NCI-H1930 (cell line): ENCODE data around the gene GSN.

Experiments used
- DNase-seq, 2 experiments: peaks; one replicate each; lab custom pipeline; 2025; lab: John Stamatoyannopoulos, UW

The GSN gene

DNA sequence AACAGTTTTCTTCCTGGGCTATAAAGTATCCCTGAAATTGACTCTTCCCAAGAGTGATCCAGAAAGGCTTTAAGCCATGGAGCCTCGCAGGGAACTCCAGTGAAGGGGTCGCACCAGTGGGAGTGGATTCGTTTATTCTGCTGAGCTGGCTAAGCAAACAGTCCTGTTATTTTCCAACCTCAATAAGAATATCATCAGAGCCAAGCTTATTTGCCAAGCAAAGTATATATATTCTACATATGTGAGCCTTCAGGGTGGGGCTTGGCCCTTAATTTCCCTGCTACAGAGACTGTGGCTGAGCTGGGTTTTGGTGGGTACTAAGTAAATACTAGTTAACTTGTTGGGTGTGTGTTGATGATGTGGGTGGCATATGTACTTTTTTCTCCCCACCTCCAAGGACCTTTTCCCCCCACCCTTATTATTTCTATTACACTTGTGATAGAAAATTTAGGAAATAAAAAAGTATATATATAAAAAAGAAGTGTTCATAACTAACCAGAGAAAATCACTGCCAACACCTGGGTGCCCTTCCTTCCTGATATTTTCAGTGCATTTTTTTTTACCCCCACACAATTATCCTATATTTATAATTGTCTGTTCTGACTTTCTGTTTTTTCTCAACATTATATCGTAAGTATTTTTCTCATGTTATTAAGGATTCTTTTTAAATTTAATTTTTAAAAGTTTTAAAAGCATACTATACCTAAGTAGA is 5.3 kb downstream of the GSN start:
- no peak for DNase-seq

DNA sequence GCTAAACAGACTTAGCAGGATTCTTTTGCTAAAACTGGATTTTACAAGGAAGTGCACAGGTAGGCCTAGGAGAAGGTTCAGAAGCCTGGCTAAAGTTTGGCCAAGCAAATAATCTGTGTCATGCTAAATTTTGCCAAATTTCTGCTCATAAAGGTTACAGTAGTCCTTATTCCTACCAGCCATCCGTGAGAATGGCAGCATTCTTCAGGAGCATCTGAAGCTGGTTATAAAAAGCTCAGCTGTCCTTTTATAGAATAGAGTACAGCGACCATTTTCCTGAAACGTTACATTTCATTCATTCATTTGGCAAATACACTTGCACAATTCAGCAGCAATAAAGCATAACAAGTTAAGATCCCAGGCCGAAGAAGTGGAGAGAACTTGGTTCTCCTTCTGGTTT is 6.9 kb downstream of the GSN start:
- DNase-seq, result no peak

DNA sequence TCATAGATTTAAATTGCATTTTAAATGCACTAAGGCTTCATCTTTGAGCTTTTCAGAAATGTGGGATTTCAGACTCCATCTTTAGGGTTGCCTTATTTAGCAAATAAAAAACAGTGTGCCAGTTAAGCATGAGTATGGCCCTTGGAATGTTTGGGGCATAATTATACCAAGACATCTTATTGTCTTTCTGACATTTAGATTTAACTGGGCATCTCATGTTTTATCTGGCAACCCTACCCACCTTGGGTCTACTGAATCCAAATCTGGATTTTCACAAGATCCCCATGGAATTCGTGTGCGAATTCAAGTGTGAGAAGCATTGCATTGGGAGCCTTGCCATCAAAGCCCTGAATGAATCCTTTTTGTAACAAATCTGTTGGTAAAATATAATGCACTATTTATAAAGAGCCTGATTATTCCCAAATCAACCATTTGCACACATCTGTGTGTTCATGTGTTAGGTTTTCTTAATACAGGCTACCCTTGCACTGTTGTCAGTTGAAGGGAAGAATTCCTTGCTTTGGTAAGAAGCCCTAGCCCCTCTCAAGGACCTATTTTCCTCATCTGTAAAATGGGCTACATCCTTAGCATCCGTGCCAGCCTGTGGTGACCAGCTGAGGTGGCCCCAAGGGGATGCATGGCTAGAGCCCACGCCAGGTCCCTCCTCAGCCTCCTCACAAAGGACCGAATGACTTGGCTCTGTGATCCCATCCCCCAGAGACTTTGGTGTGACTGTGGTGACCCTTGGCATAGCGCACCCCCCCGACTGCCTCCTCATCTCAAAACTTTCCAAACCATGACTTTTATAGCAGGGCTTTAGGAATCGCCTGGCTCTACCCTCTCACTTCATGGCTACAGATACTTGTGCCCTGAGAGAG is 8.1 kb downstream of the GSN start:
- no peak for DNase-seq

DNA sequence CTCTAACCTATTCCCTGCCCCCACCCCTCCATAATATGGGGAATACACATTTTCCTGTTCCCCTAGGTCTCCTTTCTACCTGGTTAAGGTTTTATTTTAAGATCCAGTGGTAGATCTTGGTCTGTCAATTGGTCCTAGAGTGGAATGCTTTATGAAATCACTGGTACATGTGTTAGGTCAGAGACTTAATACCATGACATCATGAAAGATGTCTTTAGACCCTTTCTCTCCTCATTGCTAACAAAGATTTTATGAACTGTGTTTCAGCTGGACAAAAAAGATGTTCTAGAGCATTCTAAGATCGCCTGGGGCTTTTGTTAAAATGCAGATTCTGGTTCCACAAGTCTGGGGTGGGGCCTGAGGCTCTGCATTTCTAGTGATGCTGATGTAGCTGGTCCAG is 9.1 kb downstream of the GSN start:
- no peak for DNase-seq

DNA sequence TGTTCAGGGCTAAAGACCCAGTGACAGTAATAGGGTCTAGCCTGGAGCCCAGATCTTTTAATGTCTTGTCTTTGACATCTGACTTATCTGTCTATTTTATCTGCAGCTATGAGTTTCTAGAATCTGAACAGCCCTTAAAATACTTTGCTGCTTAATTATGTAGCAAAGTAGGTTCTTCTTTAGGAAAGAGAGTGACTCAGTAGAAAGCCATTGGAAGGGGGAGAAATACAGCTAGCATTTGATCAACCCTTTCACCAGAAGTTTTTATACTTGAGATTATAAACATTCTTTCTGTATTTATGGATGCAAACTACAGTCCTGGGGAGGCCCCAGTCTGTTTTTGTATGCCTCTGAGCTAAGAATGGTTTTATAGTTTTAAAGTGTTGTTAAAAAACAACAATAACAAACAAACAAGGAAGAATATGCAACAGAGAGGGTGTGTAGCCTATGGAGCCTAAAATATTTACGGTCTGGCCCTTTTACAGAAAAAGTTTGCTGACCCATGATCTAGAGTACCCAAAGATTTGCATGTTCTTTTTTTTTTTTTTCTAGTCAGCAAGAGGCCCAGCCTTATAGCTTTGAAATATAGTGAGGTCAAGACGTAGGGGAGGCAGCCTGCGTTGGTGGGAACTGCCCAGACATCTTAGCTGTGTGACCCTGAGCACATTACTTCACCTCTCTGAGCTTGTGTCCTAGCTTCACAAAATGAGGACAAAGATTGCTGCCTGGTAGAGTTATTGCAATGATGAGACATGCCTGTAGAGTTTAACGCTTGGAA is 9.7 kb downstream of the GSN start:
- no peak for DNase-seq

DNA sequence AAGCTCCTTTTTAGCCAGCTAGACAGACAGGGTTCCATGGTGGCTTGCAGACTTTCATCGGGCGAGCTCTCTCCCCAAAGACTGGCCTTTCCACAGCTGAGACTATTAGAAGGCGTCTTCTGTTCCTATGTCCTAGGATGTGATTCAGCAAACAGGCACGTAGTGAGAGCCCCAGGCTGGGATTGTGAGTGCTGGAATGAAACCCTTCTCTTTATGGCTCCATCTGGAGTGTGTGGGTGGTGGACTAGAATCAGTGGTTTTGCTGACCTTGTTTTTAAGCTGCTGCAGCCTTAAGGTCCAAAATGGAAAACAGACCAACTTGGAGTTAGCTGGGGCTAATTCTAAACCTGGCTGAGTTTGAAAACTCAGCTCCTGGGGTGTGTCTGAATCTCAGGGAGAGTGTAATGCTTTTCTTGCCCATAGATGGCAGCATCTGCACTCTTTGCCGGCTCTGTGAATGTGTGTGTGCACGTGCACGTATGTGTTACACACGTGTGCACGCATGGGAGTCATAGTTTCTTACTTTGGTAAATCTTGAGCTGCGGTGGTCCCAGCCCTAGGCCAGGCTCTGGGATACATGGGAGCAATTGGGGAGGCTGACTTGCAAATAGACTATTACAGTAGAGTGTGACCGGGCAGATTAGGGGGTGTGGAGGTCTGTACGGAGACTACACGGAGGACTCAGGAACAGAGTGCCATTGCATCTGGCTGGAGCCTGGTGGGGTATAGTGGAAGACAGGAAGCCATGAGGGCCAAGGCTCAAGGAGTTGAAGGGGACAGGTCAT is 10.7 kb downstream of the GSN start:
- no peak for DNase-seq

DNA sequence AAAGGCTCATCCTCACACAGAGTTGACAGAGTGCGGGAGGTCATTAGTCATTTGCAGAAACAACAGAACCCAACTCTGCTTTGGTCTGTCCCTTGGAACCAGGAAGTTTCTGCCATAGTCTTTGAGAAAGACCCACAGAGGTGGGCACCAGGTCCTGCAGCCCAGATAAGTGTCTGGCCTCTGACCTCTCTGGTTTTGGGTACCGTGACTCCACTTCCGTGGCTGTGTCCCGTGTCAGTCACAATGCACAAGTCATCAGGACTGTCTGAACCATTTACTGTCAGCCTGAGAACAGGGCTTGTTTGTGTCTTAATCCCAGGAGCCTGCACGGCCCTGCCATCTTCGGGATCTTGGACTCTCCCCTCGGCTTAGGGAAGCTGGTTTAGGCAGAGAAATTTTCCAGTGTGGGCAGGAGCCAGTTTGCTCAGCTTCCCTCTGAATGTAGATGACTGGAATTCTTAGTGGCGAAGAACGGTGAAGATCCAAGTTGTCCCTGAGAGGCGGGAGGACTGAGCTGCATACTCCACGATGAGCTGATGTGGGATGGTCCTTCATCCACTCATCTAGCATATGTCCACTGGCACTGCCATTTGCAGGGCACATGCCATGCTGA is 11.9 kb downstream of the GSN start:
- no peak for DNase-seq

DNA sequence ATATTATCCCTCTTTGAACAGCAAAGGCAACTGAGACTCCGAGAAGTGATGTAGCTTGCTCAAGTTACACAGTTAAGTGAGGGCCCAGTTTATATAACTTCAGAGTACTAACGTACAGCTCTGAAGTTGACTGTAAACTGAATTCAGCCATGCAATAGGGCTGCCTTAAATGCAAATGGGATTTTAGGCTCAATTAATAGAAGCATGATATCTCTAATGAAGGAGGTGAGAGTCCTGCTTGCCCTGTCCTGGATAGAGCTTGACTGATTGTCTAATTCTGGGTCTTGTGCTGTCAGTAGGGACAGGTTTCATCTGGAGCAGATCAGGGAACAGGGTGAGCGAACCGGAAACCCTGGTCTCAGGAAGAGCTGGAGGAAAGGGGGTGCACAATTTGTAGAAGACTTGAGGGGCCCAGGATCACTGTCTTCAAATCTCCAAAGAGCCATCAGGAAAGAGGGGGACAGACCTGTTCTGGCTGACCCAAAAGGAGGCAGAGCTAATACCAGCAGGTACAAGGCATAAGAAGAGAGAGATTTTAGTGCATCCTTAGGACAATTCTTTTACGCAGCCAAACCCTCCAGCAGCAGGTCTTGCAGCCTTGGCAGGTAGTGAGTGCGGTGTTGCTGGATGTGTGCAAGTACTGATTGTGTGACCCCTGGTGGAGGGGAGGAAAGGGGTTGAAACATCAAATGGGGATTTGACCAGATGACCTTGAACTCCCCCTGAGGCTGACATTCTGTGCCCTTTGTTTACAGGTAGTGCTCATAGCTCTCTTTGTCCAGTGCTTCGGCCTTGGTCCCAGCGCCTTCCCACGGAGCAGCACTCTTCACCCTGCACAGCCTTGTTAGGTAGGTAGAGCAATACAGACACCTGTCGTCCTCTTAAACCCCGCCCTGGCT is 13.0 kb downstream of the GSN start:
- no peak for DNase-seq

DNA sequence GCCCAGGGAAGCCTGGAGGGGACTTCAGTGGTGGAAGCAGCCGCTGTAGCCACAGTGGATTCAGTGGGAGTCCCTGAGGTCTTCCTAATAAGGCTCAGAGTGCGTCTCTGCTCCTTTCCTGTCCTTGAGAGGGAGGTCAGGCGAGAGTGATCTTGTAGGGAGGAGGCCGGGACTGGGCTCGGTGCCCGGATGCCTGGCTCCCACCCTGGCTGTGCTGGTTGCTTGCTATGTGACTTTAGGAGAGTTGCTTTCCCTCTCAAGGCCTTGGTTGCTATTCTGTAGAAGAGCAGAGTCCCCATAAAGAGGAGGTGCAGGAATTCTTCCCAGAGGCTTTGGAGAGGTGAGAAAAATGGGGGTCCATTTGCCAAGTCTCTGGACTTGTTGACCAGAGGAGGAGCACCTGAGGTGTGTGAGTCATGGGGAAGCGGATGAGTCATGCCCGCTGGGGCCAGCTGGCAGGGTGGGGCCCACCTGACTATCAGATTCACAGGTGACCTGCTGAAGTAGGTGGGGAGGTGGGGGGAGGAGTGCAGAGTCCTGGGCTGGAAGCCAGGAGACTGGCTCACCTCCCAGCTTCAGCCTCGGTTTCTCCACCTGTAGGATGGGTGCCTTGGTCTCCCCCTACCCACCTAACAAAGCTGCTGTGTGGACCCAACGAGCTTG is 13.8 kb downstream of the GSN start:
- no peak for DNase-seq

DNA sequence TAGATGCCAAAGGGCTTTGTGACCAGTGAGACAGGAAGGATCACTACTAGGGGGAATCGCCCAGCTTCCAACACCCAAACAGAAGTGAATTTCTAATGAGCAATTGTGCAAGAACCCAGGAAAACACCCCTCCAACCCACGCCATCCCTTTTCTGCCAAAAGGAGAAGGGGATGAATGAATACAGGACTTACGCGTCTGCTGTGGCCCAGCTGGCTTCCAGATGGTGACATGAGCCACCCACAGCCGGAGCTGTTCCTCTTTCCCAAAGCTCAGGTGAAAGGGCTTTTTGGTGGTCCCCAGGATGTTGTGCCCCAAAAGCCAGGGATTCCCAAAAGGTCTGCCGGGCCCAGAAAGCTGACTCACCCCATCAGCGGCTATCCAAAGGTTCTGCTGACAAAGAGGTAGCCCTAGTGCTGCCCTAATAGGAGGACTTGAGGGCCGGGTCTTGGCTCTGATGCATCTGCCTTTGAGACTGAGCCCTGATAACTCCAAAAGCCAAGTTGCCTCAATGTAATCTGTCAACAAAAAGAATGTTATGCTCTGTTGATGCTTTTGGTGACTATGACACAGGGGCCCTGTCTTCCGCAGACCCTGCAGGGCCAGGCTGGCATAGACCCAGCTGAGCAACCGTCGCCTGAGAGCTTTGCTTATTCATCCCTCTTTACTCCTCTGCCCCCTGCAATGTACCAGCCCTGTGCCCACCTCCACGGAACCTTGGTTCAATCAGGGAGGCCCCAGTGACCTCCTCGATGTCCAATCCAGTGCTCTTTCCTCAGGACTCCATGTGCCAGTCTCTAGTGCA is 14.5 kb downstream of the GSN start:
- DNase-seq, result no peak

DNA sequence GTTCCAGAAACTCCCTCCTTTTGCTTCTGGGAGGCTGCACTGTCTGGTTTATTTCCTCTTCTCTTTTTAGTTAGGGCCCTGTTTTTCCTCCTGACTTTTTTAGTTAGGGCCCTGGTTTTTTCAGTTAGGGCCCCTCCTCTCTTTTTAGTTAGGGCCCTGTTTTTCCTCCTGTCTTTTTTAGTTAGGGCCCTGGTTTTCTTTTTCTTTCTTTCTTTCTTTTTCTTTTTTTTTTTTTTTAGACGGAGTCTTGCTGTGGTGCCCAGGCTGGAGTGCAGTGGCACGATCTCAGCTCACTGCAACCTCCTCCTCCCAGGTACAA is 15.1 kb downstream of the GSN start:
- DNase-seq, result no peak

DNA sequence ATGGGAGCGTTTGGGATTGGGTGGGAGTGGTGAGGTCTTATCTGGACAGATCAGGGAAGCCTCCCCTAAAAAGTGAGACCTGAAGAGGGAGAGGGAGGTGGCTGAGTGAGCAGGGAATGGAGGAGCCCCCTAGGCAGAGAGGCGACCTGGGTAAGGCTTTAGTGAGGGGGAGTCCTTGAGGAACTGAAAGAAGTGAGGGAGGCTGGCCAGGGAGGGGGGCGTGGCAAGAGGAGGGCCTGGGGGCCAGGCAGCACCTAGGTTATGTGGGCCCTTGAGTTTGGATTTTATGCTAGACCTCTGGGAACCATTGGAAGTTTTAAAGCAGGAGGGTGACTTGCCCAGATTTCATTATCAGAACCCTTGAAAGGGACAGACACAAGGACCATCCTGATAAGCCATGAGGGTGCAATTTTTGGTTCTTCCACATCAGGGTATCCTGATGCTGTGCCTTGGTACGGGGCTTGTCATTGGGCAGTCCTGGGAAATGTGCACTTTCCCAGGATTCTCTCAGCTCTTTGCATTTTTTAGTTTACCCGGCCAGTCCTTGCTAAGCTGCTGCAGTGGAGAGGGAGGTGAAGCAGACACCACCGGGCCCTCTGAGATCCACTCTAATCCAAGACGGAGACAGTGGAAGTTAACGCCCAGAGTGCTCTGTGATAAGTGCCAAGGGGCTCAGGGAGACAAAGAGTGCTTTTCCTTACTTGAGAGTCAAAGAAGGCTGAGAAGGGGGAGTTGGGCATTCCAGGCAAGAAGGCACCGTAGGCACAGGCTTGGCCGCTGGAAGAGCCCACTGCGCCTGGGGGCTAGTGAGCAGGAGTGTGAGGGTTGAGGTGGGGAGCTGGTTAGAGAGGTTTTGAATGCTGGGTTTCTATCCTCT is 16.1 kb downstream of the GSN start:
- DNase-seq, result no peak

DNA sequence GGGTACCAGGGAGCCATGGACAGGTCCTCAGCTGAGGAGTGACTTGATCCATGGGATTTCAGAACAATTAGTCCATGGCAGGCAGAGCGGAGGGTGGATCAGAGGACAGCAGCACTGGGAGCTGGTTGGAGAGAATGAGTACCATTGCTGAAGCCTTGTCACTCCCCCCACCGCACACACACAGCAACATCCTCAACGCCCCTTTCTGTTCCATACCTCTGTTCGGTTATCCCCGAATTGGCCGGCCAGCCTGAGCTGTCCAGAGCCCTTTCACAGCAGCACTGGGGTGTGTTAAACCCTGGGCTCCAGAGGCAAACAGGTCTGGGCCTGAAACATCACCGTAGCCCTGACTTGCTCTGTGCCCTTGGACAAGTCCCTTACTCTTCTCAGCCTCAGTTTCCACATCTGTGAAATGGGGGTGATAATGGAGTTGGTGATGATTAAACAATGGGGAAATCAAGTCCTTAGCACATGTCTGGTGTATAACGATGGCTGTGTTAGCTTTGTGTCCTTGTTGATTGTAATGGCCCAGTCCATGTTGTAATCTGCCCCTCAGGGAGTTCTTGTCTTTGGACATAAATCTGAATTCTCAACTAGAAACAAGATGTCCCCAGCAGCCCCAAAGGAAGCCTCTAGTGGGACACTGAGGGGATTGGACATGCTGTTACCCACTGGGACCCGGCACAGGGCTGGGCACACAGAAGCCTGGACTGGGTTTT is 16.9 kb downstream of the GSN start:
- DNase-seq, result no peak

DNA sequence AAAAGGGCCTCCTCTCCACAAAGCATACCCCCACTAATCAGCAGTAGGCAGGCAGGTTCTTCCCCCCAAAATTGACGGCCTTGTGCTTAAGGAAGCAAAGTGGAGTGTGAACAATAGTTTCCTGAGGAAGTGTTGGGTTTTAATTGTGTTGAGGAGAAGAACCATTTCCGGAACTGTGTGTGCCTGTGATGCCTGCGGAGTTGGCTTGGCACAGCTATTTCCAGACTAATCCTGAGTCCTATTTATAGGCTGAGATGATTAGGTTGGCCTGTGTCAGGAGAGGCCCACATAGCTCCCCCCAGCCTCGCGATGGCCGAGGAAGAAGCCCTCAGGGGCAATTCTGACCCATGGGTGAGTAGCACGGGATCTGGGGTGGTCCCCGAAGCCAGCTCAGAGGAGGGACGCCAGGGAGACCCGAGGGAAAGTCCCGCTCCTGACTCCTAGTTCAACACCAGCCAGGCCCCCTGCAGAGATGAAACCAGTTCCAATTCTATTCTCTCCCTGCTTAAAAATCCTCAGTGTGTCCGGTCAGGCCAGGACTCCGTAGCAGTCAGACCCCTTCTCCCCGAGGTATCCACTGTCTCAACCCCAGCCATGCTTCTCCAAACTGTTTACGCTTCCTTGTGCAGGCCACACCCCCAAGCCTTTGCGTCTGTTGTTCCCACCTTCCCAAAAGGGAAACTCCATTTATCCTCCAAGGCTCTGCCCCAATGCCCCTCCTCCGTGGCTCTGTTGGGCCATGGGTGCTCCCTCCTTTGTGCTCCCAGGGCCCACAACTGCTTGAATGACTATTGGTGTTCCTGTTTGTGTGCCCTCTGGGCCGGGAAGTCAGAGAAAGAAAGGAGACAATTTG is 18.1 kb downstream of the GSN start:
- no peak for DNase-seq

DNA sequence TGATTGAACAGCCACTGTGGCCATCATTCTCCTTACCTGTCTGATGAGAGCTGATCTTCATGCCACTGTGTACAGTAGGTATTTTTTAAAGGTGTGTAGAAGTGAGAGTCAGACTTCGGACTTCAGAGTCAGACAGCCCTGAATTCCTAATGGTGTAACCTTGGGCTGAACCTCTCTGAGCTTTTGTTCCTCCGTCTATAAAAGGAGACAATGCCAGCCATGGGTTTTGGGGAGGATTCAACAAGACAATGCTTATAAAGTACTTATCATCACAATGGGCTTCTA is 18.7 kb downstream of the GSN start:
- no peak for DNase-seq

DNA sequence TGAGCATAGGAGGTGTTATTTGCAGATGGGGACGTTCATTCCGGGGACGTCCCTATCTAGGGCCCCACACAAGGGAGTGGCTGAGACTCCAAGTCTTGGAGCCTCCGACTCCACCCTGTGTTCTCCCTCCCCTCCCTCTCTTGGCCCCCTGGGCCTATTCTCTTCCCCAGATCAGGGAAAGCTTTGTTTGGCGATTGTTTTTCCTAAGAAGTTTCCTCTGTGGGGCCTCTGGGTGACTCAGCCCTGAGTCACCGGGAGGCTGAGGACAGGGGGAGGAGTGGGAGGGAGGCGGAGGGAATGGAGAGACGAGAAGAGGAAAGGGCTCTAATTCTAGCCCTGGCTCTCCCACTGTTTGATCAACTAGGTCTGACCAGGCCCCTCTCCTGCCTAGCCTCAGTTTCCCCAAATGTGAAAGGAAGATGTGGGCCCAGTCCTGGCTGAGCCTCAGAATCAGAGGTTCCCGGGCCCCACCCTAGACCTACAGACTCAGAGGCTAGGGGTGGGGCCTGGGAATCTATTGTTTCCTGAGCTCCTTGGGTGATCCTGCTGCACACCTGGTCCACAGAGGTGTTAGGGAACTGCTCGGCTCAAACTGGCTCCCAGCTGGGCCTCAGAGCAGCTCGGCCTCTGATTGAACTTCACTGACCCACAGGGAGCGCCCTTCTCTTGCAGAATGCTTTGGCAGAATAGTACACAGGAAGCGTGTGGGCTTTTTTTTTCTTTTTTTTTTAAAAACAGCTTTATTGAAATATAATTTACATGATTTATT is 19.2 kb downstream of the GSN start:
- no peak for DNase-seq
